Osteoblast (primary cell): Measurements from ENCODE around the gene SLC10A1. TPM values are rescaled to one million over a fixed set of nuclear protein-coding genes. Genes with fewer than 3 reads are reported as not detected.

Source experiments
- DNase-seq: peaks from one replicate; pipeline ENCODE4 v3.0.0; 2011; ENCODE audit warnings: low spot score, mixed read lengths; ENCODE audit not compliant: insufficient read length; ENCODE audit errors: missing footprints
- H2AFZ ChIP-seq: 2 replicates; pipeline ENCODE4 v1.6.0; 2011; ENCODE audit warnings: mild to moderate bottlenecking, low read length
- H3K27ac ChIP-seq: 2 replicates; pipeline ENCODE4 v1.5.1; 2011; ENCODE audit warnings: mild to moderate bottlenecking, low read depth, low read length, moderate library complexity
- H3K27me3 ChIP-seq: 2 replicates; pipeline ENCODE4 v1.6.0; 2012; ENCODE audit warnings: mild to moderate bottlenecking, control low read depth, inconsistent platforms, low read length, moderate library complexity; ENCODE audit not compliant: insufficient read depth
- H3K36me3 ChIP-seq: 2 replicates; pipeline ENCODE4 v1.5.1; 2011; ENCODE audit warnings: mild to moderate bottlenecking, low read length, control low read depth, moderate library complexity; ENCODE audit not compliant: insufficient read depth
- H3K4me1 ChIP-seq: 2 replicates; pipeline ENCODE4 v1.5.1; 2011; ENCODE audit warnings: mild to moderate bottlenecking, low read length, control low read depth, moderate library complexity; ENCODE audit not compliant: insufficient read depth
- H3K4me2 ChIP-seq: 2 replicates; pipeline ENCODE4 v1.6.0; 2011; ENCODE audit warnings: mild to moderate bottlenecking, low read length; ENCODE audit not compliant: insufficient read depth
- H3K4me3 ChIP-seq: fragments of 200-600 bp; sonication (generic); 3 replicates; pipeline ENCODE4 v1.5.1; 2012; ENCODE audit warnings: mild to moderate bottlenecking, low read length, inconsistent platforms; ENCODE audit not compliant: insufficient read depth
- H3K79me2 ChIP-seq: 2 replicates; pipeline ENCODE4 v1.6.0; 2012; ENCODE audit warnings: mild to moderate bottlenecking, low read length, control low read depth, inconsistent platforms; ENCODE audit not compliant: insufficient read depth
- H3K9me3 ChIP-seq: 2 replicates; pipeline ENCODE4 v1.5.1; 2011; ENCODE audit warnings: low read depth, low read length, control low read depth
- H4K20me1 ChIP-seq: 2 replicates; pipeline ENCODE4 v1.6.0; 2012; ENCODE audit warnings: mild to moderate bottlenecking, low read length, control low read depth; ENCODE audit not compliant: insufficient read depth
- CTCF ChIP-seq: IDR thresholded peaks from 2 replicates; pipeline ENCODE4 v1.5.1; 2011; ENCODE audit warnings: mild to moderate bottlenecking, low read depth, low read length, moderate library complexity; ENCODE audit errors: extremely low read depth
- total RNA-seq: library from RNA; depleted of rRNA; stranded (reverse); fragments of >200 nt; gene quantifications from 2 replicates; pipeline ENCODE4 v1.2.3, GENCODE V29; 2012

Gene SLC10A1
- total RNA-seq, 1 donor, result not detected

- Histone ChIP-seq H3K79me2 (no peaks in the 10 kb centered on the region), H3K27me3 (peaks cover 21% of the 10 kb centered on the region), H3K4me3 (no peak overlapping the region), H3K27ac (no peak overlapping the region), H3K36me3 (no peaks in the 10 kb centered on the region), H3K4me2 (no peak overlapping the region), H2AFZ (no peak overlapping the region), H4K20me1 (no peaks in the 10 kb centered on the region), H3K9me3 (no peaks in the 10 kb centered on the region), H3K4me1 (no peaks in the 10 kb centered on the region)
- TF ChIP-seq CTCF, result no peak
- no peak for DNase-seq
These were observed 45.8 kb upstream of the SLC10A1 start for GRCh38 chr14:69842686-69843420.

- Histone ChIP-seq H3K4me2 (no peak overlapping the region), H2AFZ (no peak overlapping the region), H3K9me3 (no peaks in the 10 kb centered on the region), H3K79me2 (no peaks in the 10 kb centered on the region), H3K27ac (no peak overlapping the region), H4K20me1 (no peaks in the 10 kb centered on the region), H3K4me3 (no peak overlapping the region), H3K4me1 (no peaks in the 10 kb centered on the region), H3K27me3 (peaks cover 19% of the 10 kb centered on the region), H3K36me3 (no peaks in the 10 kb centered on the region)
- TF ChIP-seq CTCF, result no peak
- no peak for DNase-seq
These were observed 44.6 kb upstream of the SLC10A1 start for GRCh38 chr14:69841656-69842055.

GRCh38 chr14:69839661-69840060 is 42.6 kb upstream of the SLC10A1 start:
- no peaks in the 10 kb centered on the region for H3K79me2 ChIP-seq
- no peak for DNase-seq
- H3K4me2 ChIP-seq, result no peak overlapping the region
- H3K27me3 ChIP-seq, result peaks cover 19% of the 10 kb centered on the region
- no peaks in the 10 kb centered on the region for H3K9me3 ChIP-seq
- H4K20me1 ChIP-seq, result no peaks in the 10 kb centered on the region
- no peaks in the 10 kb centered on the region for H3K4me1 ChIP-seq
- H3K36me3 ChIP-seq, result no peaks in the 10 kb centered on the region
- TF ChIP-seq CTCF, result no peak
- no peak overlapping the region for H3K4me3 ChIP-seq
- H3K27ac ChIP-seq, result no peak overlapping the region
- no peak overlapping the region for H2AFZ ChIP-seq

GRCh38 chr14:69838881-69839416 is 41.9 kb upstream of the SLC10A1 start:
- no peak for DNase-seq
- TF ChIP-seq CTCF, result no peak
- no peak overlapping the region for H3K4me3 ChIP-seq

More at GRCh38 chr14:69838881-69839416, 41.9 kb upstream of the SLC10A1 start:
- no peak overlapping the region for H2AFZ ChIP-seq
- no peaks in the 10 kb centered on the region for H3K4me1 ChIP-seq
- H3K79me2 ChIP-seq, result no peaks in the 10 kb centered on the region
- H3K27me3 ChIP-seq, result peaks cover 19% of the 10 kb centered on the region
- no peaks in the 10 kb centered on the region for H3K9me3 ChIP-seq
- no peaks in the 10 kb centered on the region for H4K20me1 ChIP-seq
- no peak overlapping the region for H3K27ac ChIP-seq
- no peak overlapping the region for H3K4me2 ChIP-seq
- no peaks in the 10 kb centered on the region for H3K36me3 ChIP-seq
